Ovary (tissue), 3 donors: ENCODE results near the gene DGCR8.

Experiments used
- CTCF ChIP-seq, 3 donors: fragments of 450-650 bp in 2 of 3; fragments of 200-600 bp in 1 of 3; IDR thresholded peaks; one replicate each; pipeline versions ENCODE4 v1.5.1 to v1.8.0; 2016 to 2022; ENCODE audit warnings: antibody characterized with exemption in 3 of 3, mild to moderate bottlenecking in 1 of 3
- EP300 ChIP-seq: sonication (generic); formaldehyde crosslinking; IDR thresholded peaks from one replicate; pipeline ENCODE4 v1.6.1; 2017; ENCODE audit warnings: antibody characterized with exemption
- POLR2A ChIP-seq: fragments of 450-650 bp; IDR thresholded peaks from one replicate; pipeline ENCODE4 v1.6.1; 2017; ENCODE audit warnings: antibody characterized with exemption, mild to moderate bottlenecking, moderate library complexity
- donor health status: DM: no; HTN: no; CAD: no.

DNA sequence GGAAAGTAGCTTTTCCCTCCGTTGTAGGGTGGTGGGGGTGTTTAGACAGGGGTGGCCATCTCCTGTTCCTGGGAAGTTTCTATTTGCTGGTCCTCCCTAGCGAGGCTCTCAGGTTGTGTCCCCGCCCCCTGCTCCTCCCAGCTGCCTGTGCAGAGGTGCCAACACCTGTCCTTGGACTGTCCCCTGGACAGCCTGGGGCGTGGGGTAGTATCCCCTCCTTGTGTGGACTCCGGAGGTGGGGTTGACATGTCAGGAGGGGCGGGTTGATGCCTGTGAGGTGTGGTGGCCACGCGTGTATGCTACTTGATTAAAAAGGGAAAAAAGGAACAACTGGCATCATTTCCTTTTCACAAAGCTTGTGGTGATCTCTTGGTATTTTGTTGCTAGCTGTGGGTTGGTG, 21.6 kb downstream of the DGCR8 start:
- TF ChIP-seq CTCF (IDR thresholded peaks at IDR 0.05) (no peak), POLR2A (no peak), EP300 (no peak)
